GM19328 (cell line): ENCODE results near the gene EHF.

Experiments
- ATAC-seq: cut with Tn5 transposase; IDR thresholded peaks from one replicate; pipeline ENCODE4 v1.9.1; 2021; ENCODE audit warnings: mild to moderate bottlenecking, moderate library complexity; ENCODE audit not compliant: unreplicated experiment

Gene EHF

DNA sequence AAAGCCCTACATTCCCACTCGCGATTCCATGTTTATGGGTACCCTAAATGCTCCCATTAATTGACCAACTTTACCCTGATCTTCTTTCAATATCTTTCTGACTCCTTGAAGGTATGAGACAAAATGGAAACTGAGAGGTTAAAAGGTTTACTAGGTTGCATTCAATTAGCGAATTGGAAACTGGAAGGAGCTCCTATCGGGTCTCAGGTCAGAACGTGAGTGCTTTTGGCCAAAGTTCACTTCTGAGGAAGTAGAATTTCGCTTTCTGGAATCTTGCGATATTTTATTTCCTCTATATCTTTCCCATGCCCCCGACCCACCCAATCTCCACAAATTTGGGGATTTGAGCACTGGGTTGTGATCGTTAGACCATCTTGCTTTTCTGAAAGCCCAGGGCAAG, 2.6 kb downstream of the EHF start:
- ATAC-seq, result no peak

DNA sequence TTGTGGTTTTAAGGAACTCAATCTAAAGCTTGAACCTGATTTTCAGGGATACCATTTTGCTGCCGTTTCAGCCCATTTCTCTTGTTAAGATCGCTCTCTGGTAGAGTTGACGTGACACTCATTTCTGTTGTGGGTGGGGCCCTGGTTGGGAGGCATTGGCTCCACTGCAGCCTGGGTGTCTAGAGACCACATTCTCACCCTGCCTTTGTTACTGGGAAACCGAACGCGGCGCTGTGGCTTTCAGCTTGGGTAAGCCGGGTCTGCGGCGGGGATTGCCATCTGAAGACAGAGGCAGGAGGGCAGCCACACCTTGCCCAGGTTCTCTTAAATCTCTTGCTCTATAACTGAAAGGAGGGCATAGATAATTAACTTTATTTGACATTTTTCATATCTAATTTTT, 3.2 kb downstream of the EHF start:
- peak; percentile 79 for ATAC-seq

DNA sequence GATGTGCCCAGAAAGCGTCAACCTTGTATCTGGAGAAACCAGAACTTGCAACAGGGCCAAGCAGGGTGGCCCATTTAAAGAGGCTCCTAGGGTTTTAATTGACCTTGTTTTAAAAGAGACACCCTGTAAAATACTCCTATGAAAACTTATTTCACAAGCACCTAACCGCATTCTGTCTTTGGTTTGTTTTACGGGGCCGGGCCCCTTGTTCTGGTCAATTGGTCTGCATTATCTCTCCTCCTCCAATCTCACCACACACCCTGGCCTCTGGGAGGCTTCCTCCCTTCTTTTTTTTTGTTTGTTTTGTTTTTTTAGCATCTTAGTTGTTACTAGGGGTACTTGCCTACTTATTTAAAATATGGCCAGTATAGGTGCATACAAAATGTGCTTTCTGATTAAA, 4.7 kb downstream of the EHF start:
- ATAC-seq, result no peak

DNA sequence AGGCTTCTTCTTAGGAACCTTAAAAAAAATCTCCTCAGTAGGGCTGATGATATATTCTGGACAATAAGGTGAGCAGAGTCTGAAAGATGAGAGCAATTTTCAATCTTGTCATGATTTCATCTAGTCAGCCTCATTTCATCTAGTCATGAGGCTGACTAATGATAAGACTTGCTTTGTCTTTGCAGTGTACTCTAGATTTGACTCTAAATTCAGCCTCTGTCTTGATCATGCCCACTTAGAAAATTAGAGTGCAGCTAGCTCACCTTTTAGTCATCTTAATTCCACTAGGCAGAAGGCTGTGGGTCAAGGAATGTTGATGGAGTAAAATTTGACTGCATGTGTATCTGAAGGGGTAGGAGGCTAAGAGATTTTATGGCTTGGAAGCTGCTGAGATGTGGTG, 5.5 kb downstream of the EHF start:
- ATAC-seq, result no peak

DNA sequence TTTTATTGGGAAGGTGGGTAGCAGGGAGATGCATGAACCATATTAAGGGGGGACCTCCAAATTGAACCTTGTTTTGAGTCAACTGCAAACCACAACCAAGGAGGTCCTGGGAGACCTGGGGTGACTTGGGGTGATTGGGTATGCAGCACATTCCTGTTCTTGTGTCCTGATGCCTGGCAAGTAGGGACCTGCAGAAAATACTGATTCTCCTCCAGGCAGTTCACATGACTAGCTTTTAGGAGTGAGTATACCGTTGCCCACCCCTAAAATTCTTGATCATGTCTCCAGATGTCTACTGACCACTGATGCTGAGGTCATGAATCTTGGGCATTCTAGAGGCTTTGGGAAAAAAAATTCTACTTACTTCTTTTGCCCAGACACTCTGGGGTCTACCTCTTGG, 6.3 kb downstream of the EHF start:
- ATAC-seq, result no peak

DNA sequence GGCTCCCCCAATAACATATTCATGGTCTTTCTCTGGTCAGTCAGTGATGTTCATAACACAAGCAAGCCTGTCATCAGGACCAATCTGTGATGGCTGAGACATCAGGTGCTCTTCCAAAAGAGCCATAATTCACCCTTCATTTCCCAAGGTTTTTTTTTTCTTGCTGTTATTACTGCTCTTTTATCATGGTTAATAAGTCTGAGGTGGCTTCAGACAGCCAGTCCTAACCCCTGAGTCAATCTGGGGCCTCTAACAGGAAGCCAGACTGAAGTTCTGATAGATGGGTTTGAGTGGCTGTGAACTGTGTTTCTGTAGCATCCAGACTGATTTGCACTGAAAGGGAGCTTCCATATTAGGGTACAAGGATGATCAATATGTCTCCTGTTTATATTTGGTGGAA, 8.8 kb downstream of the EHF start:
- no peak for ATAC-seq

DNA sequence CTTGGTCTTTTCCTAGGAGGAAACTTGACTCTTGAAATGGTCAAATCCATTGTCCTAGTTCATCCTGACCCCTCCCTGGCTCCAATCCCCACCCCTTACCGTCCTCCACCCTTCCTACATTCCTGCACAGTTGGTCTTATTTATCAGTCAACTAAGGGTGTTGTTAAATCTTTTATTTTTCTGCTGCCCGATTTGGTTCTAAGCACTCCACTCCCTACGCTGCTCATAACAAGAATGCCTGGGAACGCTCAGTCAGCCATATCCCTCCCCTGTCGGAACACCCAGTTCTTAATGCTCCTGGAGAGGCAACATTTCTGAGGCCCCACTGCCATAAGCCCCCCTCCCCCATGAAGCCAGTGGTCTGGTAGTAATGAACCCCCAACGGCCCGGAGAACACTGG, 9.7 kb downstream of the EHF start:
- ATAC-seq, result no peak

DNA sequence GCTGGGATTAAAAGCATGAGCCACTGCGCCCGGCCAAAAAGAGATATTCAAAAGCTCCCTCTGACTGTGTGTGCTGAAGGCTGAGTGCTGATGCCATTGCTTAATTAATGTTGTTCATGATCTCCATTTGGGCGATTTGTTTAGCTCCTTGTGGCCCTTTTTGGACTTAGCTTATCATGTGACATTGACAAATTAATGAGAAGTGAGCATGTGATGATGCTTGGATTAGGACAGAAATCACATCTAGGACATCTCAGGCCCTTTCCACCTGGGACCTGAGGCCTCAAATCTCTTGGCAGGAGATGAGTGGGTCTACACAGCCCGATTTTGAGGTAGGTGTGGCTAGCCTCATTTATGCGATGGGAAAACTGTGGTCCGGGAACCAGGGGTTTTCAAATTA, 10.4 kb downstream of the EHF start:
- ATAC-seq, result no peak

DNA sequence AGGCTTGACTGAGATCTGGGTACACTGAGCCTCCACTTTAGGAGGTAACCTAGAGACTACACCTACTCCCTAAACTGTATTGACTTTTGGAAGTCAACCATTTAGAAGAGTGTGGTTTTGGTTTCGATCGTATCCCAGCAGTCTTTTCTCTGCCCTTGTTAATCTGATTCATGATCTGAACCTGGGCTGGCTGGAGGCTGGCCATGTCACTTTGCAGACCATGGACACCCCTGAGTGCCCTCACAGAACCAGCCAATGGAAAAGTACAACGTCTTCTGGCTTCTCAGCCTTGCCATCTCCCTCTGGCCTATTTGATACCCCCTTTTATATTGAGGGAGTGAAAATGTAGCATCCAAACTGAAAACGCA, 10.8 kb downstream of the EHF start:
- no peak for ATAC-seq

DNA sequence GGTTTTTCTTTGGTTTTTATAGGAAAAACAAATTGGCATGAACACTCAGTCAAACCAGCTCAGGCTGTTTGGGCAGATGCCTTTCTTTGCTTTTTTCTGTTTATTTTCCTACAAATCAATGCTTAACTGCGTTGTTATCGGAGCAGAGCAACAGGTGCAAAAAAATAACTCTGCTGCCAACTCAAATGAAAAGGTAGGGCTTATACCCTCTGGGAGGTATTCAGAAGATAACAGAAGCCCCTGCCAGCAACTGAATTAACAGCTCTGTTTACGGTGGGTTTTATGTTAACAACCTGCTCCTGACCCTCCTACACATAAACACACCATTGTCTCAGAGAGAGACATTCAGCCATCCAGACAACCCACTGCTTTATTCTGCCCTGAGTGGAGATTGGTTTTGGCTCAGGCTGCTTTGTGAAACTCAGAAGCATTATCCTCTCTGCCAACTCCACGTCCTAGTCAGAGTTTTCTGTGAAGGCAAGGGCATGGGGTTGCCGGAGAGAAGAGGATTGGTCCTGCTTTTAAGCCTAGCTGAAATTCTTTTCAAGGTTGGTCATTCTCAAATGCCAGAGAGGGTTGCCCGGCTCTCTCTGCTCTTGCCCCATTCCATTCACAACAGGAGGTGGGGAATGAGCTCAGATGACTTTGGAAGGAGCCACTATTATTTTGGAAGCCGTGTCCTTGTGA, 11.4 kb downstream of the EHF start:
- no peak for ATAC-seq

DNA sequence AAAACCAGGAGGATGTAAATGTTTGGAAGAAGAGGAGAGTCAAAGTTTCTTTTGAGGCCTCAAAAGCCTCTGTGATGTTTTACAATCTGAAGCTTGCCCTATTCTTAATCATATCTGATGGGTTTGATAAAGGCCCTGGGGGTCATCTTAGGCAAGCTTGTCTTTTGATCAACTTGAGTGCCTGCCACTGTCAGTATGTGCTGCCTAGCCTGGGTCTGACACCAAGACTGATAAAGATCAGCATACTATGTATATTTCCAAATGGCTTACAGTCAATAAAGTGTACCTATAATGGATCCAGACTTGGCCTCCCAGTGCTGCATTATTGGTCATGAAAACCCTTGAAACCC, 12.7 kb downstream of the EHF start:
- ATAC-seq, result no peak

DNA sequence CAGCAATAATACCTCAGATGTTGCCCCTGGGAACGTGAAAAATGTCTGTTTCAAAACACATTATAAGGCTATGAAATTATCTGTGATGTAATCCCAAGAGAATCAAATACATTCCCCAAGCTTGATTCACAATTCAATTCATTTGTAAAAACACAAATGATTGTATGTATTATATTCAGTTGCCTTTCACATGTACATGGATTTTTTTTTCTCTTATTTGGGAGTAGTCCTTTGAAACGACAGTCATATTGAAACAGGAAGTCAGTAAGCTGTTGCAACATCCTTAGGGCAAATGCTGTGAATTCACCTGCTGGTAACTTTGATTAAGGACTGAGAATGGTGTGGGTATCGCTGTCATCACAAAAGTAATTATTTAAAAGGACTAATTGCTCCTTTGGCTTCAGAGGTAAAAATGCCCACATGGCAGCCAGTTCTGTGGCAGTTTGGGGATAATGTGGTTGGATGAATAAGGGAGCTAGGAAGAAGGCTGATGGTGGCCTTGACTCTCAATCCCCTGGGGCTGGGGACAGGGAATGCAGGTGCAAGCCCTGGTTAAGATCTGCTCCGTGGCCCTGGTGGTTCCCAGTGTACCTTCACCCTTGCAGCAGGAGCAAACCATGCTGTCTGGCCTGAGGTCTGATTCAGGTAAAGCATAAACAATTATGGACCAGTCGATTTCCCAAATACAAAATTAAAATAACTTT, 13.2 kb downstream of the EHF start:
- ATAC-seq, result peak; percentile 89

DNA sequence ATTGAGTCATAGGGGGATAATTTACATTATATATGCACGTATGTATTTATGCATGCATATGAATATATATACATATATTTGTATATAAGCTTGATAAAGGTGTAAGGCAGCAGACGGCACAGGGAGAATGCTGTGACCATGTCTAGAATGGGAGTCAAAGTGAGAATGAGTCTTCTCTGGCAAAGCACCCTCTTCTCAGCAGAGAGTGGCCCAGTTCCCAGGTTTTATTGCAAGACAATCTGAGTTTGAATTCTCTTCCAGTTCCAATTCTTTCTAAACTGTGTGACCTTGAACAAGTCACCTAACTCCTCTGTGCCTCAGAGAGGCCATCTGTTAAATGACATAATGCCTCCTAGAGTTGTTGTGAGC, 13.8 kb downstream of the EHF start:
- no peak for ATAC-seq

DNA sequence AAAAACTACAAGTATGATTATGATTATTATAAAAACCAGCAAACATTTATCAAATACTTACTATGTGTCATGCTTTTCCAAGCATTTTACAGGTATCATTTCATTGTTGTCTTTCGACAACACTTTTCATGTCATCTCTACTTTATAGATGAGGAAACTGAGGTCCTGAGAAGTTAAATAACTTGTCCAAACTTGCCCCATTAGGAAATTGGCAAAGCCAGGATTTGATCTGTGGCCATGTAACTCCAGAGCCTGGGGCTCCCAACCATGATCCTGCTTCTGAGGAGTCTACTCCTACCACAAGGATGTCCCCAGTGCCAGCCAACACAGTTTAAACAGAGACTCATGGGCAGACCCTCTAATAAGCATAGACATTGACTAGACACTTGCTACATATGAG, 15.2 kb downstream of the EHF start:
- no peak for ATAC-seq

DNA sequence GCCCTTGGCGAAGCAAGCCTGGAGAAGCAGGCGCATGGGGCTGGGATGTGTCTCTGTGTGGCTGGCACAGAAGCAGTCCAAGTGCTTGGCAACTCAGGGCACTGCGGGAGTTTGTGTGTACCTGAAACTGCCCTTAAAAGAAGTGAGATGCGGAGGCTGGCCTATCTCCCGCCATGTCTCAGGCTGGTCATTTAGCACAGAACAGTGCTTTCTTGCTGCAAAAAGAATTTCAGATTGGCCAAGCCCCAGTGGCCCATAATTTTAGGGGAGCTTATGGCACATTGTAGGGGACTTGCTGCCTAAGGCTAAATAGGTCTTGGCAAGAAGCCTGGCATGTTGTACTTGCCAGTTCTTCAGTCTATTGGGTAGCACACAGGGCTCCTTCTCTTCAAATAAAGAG, 16.4 kb downstream of the EHF start:
- ATAC-seq, result no peak

DNA sequence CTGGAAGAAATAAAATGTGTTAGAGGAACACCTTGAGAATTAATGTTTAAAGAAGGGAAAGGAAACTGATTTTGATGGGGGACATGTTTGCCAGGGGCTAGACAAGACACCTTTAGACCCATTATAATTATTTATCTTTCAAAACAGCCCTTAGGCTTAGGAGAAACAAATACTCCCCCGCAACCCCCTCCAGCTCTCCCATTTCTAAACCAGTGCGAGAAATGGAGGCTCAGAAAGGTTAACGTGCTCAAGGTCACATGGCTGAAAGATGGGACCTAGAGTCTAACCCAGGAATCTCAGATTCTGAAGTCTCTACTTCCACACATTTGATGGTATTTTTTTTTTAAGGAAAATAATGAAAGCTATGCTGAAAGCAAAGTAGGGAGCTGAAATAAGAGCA, 18.0 kb downstream of the EHF start:
- no peak for ATAC-seq

DNA sequence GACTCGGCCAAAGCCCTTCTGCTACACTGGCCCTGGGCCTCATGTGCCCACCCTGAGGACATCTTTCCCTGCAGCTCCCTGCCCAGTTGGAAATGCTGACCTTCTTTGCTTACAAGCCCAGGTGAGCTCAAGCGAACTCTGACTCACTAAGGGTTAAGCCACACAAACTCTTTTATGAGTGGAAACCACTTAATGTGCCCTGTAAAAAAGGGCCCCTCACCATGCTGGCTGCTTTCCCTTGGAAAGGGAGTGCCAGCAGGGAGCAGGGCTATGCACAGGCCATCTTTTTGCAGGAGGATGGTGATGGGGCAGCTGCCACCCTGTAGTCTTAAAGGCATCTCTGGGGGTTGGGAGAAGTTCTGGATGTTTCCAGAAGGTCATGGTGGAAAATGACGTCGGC, 18.7 kb downstream of the EHF start:
- no peak for ATAC-seq

DNA sequence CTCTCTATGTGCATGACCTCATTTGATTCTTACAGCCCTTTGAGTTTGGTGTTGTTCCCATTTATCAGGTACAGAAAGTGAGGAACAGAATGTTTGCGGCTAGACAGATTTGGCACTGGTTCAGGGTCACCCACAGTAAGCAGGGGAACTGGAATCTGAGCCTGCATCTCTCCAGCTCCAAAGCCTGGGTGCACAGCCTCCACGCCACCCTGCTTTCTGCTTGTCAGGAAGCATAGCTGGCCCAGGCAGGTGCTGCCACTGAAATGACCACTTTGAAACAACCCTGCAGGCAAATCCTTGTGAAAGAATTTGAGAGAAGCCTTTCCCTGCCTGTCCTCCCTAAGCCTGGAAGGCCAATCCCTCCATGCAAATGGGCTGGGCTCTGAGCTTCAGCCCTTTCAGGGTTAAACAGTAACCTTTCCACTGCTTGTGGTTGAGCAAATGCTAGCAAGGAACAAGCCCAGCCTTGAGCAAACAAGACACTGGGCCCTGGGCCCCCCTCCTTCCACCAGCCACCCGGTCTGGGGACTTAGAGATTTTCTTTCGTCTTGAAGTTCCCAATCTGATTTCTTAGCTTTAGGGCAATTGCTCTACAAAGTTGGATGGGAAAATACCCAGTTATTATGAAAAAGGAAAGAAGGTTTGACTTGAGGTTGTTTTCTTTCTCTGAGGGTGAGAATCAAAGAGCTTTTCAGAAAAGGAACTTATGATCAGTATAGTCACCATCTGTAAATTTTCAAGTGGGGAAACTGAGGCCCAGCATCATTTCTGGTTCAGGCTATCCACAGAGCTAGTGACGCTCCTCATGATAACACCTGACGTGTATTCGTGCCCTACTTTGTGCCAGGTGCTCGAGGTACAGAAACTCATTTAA, 19.4 kb downstream of the EHF start:
- ATAC-seq, result no peak

DNA sequence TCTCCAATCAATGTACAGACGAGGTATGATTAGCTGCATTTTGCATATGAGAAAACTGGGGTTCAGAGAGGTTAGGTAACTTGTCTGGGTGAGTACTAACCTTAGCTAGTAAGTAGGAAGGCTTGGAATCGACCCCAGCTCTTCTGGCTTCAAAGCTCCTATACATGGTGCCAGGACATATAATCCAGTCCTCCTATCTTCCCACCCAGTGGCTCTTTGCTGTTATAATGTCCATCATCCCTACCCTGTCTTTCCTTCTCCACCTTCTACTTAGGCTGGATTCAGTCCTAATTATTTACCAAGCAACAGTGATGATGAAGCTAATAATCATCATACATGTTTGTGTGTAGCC, 20.0 kb downstream of the EHF start:
- no peak for ATAC-seq

DNA sequence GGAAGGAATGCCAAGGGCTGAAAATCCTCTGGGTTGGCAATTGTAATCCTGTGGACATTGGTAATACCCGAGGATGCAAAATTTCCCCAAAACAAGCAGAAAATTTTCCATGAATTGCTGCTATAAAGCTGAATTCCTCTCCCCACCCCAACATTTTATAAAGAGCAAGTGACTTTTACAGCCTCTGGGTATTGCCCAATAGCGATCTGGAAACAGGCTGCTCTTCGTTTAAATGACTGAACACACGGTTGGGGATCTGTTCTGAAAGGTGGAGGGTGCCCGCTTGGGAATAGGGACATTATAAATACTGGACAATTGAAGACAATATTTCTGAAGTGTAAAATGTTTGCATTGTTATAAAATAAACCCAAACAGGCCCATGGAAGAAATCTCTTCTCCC, 20.6 kb downstream of the EHF start:
- ATAC-seq, result no peak

DNA sequence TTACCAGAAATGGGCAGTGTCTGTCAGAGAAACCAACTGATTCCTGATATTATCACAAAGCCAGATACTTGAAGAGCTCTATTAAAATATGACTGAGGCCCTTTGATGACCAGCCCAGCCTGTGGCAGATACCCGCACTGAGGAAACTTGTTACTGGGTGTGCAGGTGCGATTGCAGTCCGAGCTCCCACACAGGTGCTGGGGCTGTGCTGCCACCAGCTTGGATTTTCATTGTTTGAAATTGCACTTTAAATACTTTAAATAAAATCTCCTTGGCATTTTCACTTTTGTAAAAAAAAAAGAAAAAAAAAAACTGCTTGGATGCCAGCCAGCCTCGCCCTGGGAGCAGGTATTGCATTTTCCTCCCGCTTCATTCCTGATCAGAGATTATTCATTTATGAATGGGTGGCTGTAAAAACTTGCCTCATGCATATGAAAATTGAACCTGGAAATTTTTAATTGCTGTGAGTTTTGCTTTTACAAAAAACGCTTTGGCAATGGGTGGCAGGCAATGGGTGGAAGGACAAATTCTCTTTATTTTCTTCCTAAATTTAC, 21.2 kb downstream of the EHF start:
- ATAC-seq, result no peak

DNA sequence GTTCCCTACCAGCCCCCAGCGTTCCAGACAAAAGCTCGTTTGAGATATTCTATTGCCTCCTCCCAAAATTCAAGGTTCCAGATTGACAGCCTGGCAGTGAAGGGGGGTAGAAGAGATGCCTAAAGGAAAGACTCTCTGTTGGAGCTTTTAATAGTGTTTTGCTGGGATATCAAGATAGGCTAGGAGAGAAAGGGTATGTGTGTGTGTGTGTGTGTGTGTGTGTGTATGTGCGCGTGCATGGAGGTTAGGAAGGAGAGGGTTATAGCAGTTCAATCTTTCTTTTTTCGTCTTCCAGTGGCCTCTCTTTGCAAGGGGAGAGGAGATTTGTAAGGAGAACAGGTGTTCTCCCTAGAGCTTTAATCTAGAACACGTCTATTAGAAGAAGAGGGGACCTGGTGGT, 22.0 kb downstream of the EHF start:
- ATAC-seq, result no peak
